Esophagus muscularis mucosa (tissue), 3 donors: ENCODE measurements around the gene BLM.

Experiments used
- CTCF ChIP-seq, 3 experiments: fragments of 200-600 bp in 2 of 3; fragments of 450-650 bp in 1 of 3; sonication (generic) in 2 of 3; IDR thresholded peaks; one replicate each; pipeline ENCODE4 v1.5.1; 2017 to 2019; ENCODE audit warnings: antibody characterized with exemption in 3 of 3, mild to moderate bottlenecking in 2 of 3, moderate library complexity in 1 of 3
- POLR2A ChIP-seq: fragments of 450-650 bp; IDR thresholded peaks from one replicate; pipeline ENCODE4 v1.6.1; 2017; ENCODE audit warnings: antibody characterized with exemption, moderate library complexity, mild to moderate bottlenecking, low read depth

- TF ChIP-seq CTCF (IDR thresholded peaks at IDR 0.05), result no peak
- no peak for TF ChIP-seq POLR2A
Observed at GRCh38 chr15:90807074-90807785, 90.1 kb downstream of the BLM start.
